ENCODE measurements around the gene LCN12. TPM values are rescaled to one million over a fixed set of nuclear protein-coding genes. Genes with fewer than 3 reads are reported as not detected.

The LCN12 gene
- total RNA-seq, 1 experiment from 2014 or later: not detected

- peaks cover 12% of the 10 kb centered on the region for H3K4me1 ChIP-seq (replicated peaks)
- H3K27me3 ChIP-seq (replicated peaks): no peaks in the 10 kb centered on the region
- H3K27ac ChIP-seq: no peak overlapping the region
- DNase-seq (ENCODE audit: low read depth in 1 of 2, low spot score in 2 of 2): no peak
- H3K9me3 ChIP-seq (replicated peaks): no peaks in the 10 kb centered on the region; the same call in 1 of the 2 replicates
- no peak overlapping the region for H3K4me3 ChIP-seq
- no peaks in the 10 kb centered on the region for H3K36me3 ChIP-seq
Measured at GRCh38 chr9:136953771-136954269, 1.7 kb downstream of the LCN12 start.

GRCh38 chr9:136954270-136955083 is 2.4 kb downstream of the LCN12 start:
- no peak overlapping the region for H3K27ac ChIP-seq
- H3K4me1 ChIP-seq (replicated peaks): peaks cover 11% of the 10 kb centered on the region
- no peaks in the 10 kb centered on the region for H3K36me3 ChIP-seq
- DNase-seq (ENCODE audit: low read depth in 1 of 2, low spot score in 2 of 2): no peak
- no peaks in the 10 kb centered on the region for H3K27me3 ChIP-seq (replicated peaks)
- H3K9me3 ChIP-seq (replicated peaks): no peaks in the 10 kb centered on the region; the same call in 1 of the 2 replicates
- no peak overlapping the region for H3K4me3 ChIP-seq

GRCh38 chr9:136955202-136955942 is 3.3 kb downstream of the LCN12 start:
- H3K4me1 ChIP-seq (replicated peaks): peaks cover 2% of the 10 kb centered on the region
- no peak overlapping the region for H3K4me3 ChIP-seq
- H3K9me3 ChIP-seq (replicated peaks): no peaks in the 10 kb centered on the region; the same call in 1 of the 2 replicates
- DNase-seq (ENCODE audit: low read depth in 1 of 2, low spot score in 2 of 2): no peak
- no peaks in the 10 kb centered on the region for H3K27me3 ChIP-seq (replicated peaks)
- no peak overlapping the region for H3K27ac ChIP-seq
- no peaks in the 10 kb centered on the region for H3K36me3 ChIP-seq

GRCh38 chr9:136955943-136956335 is 3.9 kb downstream of the LCN12 start:
- Histone ChIP-seq H3K36me3 (no peaks in the 10 kb centered on the region), H3K27ac (no peak overlapping the region), H3K9me3 (replicated peaks) (no peaks in the 10 kb centered on the region), H3K4me1 (replicated peaks) (no peaks in the 10 kb centered on the region), H3K27me3 (replicated peaks) (no peaks in the 10 kb centered on the region), H3K4me3 (no peak overlapping the region)
- no peak for DNase-seq (ENCODE audit: low read depth in 1 of 2, low spot score in 2 of 2)

GRCh38 chr9:136956604-136957003 is 4.5 kb downstream of the LCN12 start:
- DNase-seq (ENCODE audit: low read depth in 1 of 2, low spot score in 2 of 2): no peak
- Histone ChIP-seq H3K27ac (no peak overlapping the region), H3K36me3 (no peaks in the 10 kb centered on the region), H3K9me3 (replicated peaks) (no peaks in the 10 kb centered on the region), H3K4me1 (replicated peaks) (no peaks in the 10 kb centered on the region), H3K4me3 (no peak overlapping the region), H3K27me3 (replicated peaks) (no peaks in the 10 kb centered on the region)

GRCh38 chr9:136957461-136957860 is 5.4 kb downstream of the LCN12 start:
- DNase-seq (ENCODE audit: low read depth in 1 of 2, low spot score in 2 of 2): no peak
- Histone ChIP-seq H3K36me3 (no peaks in the 10 kb centered on the region), H3K4me3 (no peak overlapping the region), H3K27ac (no peak overlapping the region), H3K9me3 (replicated peaks) (no peaks in the 10 kb centered on the region), H3K27me3 (replicated peaks) (no peaks in the 10 kb centered on the region), H3K4me1 (replicated peaks) (no peaks in the 10 kb centered on the region)

- no peaks in the 10 kb centered on the region for H3K27me3 ChIP-seq (replicated peaks)
- H3K4me1 ChIP-seq (replicated peaks): no peaks in the 10 kb centered on the region
- DNase-seq (ENCODE audit: low read depth in 1 of 2, low spot score in 2 of 2): no peak
- no peaks in the 10 kb centered on the region for H3K9me3 ChIP-seq (replicated peaks)
- H3K4me3 ChIP-seq: no peak overlapping the region
- no peaks in the 10 kb centered on the region for H3K36me3 ChIP-seq
- no peak overlapping the region for H3K27ac ChIP-seq
Measured at GRCh38 chr9:136957901-136958300, 5.8 kb downstream of the LCN12 start.

GRCh38 chr9:136958473-136958872 is 6.4 kb downstream of the LCN12 start:
- DNase-seq (ENCODE audit: low read depth in 1 of 2, low spot score in 2 of 2): no peak
- Histone ChIP-seq H3K27me3 (replicated peaks) (no peaks in the 10 kb centered on the region), H3K36me3 (no peaks in the 10 kb centered on the region), H3K4me3 (no peak overlapping the region), H3K27ac (no peak overlapping the region), H3K9me3 (replicated peaks) (no peaks in the 10 kb centered on the region), H3K4me1 (replicated peaks) (no peaks in the 10 kb centered on the region)

- H3K27me3 ChIP-seq (replicated peaks): no peaks in the 10 kb centered on the region
- no peak for DNase-seq (ENCODE audit: low read depth in 1 of 2, low spot score in 2 of 2)
- no peaks in the 10 kb centered on the region for H3K4me1 ChIP-seq (replicated peaks)
- no peaks in the 10 kb centered on the region for H3K9me3 ChIP-seq (replicated peaks)
- H3K27ac ChIP-seq: no peak overlapping the region
- no peaks in the 10 kb centered on the region for H3K36me3 ChIP-seq
- H3K4me3 ChIP-seq: no peak overlapping the region
Measured at GRCh38 chr9:136958898-136959850, 7.1 kb downstream of the LCN12 start.

GRCh38 chr9:136960212-136960937 is 8.3 kb downstream of the LCN12 start:
- Histone ChIP-seq H3K27ac (no peak overlapping the region), H3K4me1 (replicated peaks) (no peaks in the 10 kb centered on the region), H3K36me3 (no peaks in the 10 kb centered on the region), H3K4me3 (no peak overlapping the region), H3K9me3 (replicated peaks) (no peaks in the 10 kb centered on the region), H3K27me3 (replicated peaks) (no peaks in the 10 kb centered on the region)
- no peak for DNase-seq (ENCODE audit: low read depth in 1 of 2, low spot score in 2 of 2)

GRCh38 chr9:136960938-136961275 is 8.8 kb downstream of the LCN12 start:
- H3K9me3 ChIP-seq (replicated peaks): no peaks in the 10 kb centered on the region

GRCh38 chr9:136961279-136962065 is 9.4 kb downstream of the LCN12 start:
- DNase-seq (ENCODE audit: low read depth in 1 of 2, low spot score in 2 of 2): no peak
- Histone ChIP-seq H3K4me3 (no peak overlapping the region), H3K4me1 (replicated peaks) (no peaks in the 10 kb centered on the region), H3K27ac (no peak overlapping the region), H3K27me3 (replicated peaks) (peaks cover 8% of the 10 kb centered on the region), H3K36me3 (no peaks in the 10 kb centered on the region), H3K9me3 (replicated peaks) (no peaks in the 10 kb centered on the region)

More at GRCh38 chr9:136960938-136961275, 8.8 kb downstream of the LCN12 start:
- DNase-seq (ENCODE audit: low read depth in 1 of 2, low spot score in 2 of 2): no peak
- Histone ChIP-seq H3K4me1 (replicated peaks) (no peaks in the 10 kb centered on the region), H3K27ac (no peak overlapping the region), H3K27me3 (replicated peaks) (peaks cover 3% of the 10 kb centered on the region; the same call in 1 of the 2 replicates), H3K4me3 (no peak overlapping the region), H3K36me3 (no peaks in the 10 kb centered on the region)
